Mesenchymal stem cell (in vitro differentiated cells and primary cell): Measurements from ENCODE around the gene NEGR1.

ENCODE experiments used
- DNase-seq: peaks from one replicate; pipeline ENCODE4 v3.0.0-alpha.2; 2013
- H2AFZ ChIP-seq: one replicate; pipeline ENCODE4 v1.6.1; 2013; ENCODE audit warnings: low read depth, mild to moderate bottlenecking, control low read depth, inconsistent platforms, low read length, moderate library complexity
- H2AK5ac ChIP-seq: 2 replicates; pipeline ENCODE4 v1.6.1; 2013; ENCODE audit warnings: low read length, moderate library complexity, mild to moderate bottlenecking, inconsistent platforms; ENCODE audit not compliant: severe bottlenecking
- H2BK120ac ChIP-seq: one replicate; pipeline ENCODE4 v1.6.1; 2013; ENCODE audit warnings: low read depth, mild to moderate bottlenecking, inconsistent platforms, low read length, moderate library complexity
- H2BK12ac ChIP-seq, 2 experiments: one replicate each; pipeline ENCODE4 v1.6.1; 2013; ENCODE audit warnings: inconsistent platforms in 2 of 2, low read length in 2 of 2, mild to moderate bottlenecking in 2 of 2, moderate library complexity in 2 of 2, control low read depth in 1 of 2
- H2BK15ac ChIP-seq: one replicate; pipeline ENCODE4 v1.6.1; 2013; ENCODE audit warnings: mild to moderate bottlenecking, low read depth, inconsistent platforms; ENCODE audit not compliant: poor library complexity, severe bottlenecking
- H2BK5ac ChIP-seq: 2 replicates; pipeline ENCODE4 v1.6.1; 2013; ENCODE audit warnings: low read depth, mild to moderate bottlenecking, low read length, control low read depth, inconsistent platforms; ENCODE audit not compliant: poor library complexity, severe bottlenecking
- H3K14ac ChIP-seq, 2 experiments: one replicate each; pipeline ENCODE4 v1.6.1; 2013; ENCODE audit warnings: inconsistent platforms in 2 of 2, low read length in 2 of 2, control low read depth in 1 of 2, mild to moderate bottlenecking in 1 of 2, moderate library complexity in 1 of 2
- H3K18ac ChIP-seq, 2 experiments: one replicate each; pipeline ENCODE4 v1.6.1; 2013; ENCODE audit warnings: inconsistent platforms in 2 of 2, low read length in 2 of 2, control low read depth in 1 of 2, low read depth in 1 of 2, mild to moderate bottlenecking in 1 of 2
- H3K23ac ChIP-seq, 2 experiments: one replicate each; pipeline ENCODE4 v1.6.1; 2013; ENCODE audit warnings: inconsistent platforms in 2 of 2, low read length in 2 of 2, mild to moderate bottlenecking in 2 of 2, moderate library complexity in 2 of 2, control low read depth in 1 of 2
- H3K27ac ChIP-seq: 2 replicates; pipeline ENCODE4 v1.5.1; 2013; ENCODE audit warnings: mild to moderate bottlenecking, moderate library complexity, low read length, control low read depth, inconsistent platforms; ENCODE audit not compliant: poor library complexity, severe bottlenecking
- H3K27me3 ChIP-seq, 2 experiments: 2 replicates each; pipeline versions ENCODE4 v1.6.1 to v1.7.0; 2013; ENCODE audit warnings: low read length in 2 of 2, mild to moderate bottlenecking in 2 of 2, moderate library complexity in 2 of 2, control low read depth in 1 of 2, inconsistent platforms in 1 of 2; ENCODE audit not compliant: control insufficient read depth in 1 of 2, insufficient read depth in 1 of 2
- H3K36me3 ChIP-seq, 2 experiments: 2 replicates each; pipeline versions ENCODE4 v1.6.1 to v1.7.0; 2013; ENCODE audit warnings: low read length in 2 of 2, control low read depth in 1 of 2, inconsistent platforms in 1 of 2, low read depth in 1 of 2, mild to moderate bottlenecking in 1 of 2; ENCODE audit not compliant: insufficient read depth in 2 of 2, control insufficient read depth in 1 of 2
- H3K4ac ChIP-seq, 2 experiments: one replicate each; pipeline ENCODE4 v1.6.1; 2013; ENCODE audit warnings: inconsistent platforms in 2 of 2, low read length in 2 of 2, mild to moderate bottlenecking in 2 of 2, moderate library complexity in 2 of 2, control low read depth in 1 of 2, low read depth in 1 of 2
- H3K4me1 ChIP-seq: 2 replicates; pipeline ENCODE4 v1.6.1; 2013; ENCODE audit warnings: low read depth, low read length, control low read depth; ENCODE audit not compliant: control insufficient read depth, insufficient read depth
- H3K4me2 ChIP-seq: 2 replicates; pipeline ENCODE4 v1.6.1; 2013; ENCODE audit warnings: low read length, mild to moderate bottlenecking, inconsistent platforms; ENCODE audit not compliant: poor library complexity, severe bottlenecking
- H3K4me3 ChIP-seq, 2 experiments: 2 replicates each; pipeline versions ENCODE4 v1.5.1 to v1.7.0; 2013; ENCODE audit warnings: low read length in 2 of 2, mild to moderate bottlenecking in 2 of 2, control low read depth in 1 of 2, low read depth in 1 of 2; ENCODE audit not compliant: insufficient read depth in 1 of 2
- H3K79me1 ChIP-seq: replicated peaks from 2 replicates; pipeline ENCODE4 v1.6.1; 2013; ENCODE audit warnings: mild to moderate bottlenecking, control low read depth, low read length, inconsistent platforms; ENCODE audit not compliant: poor library complexity, severe bottlenecking
- H3K9ac ChIP-seq: 2 replicates; pipeline ENCODE4 v1.7.0; 2013; ENCODE audit warnings: mild to moderate bottlenecking, low read length, moderate library complexity
- H3K9me3 ChIP-seq: 2 replicates; pipeline ENCODE4 v1.7.0; 2013; ENCODE audit warnings: mild to moderate bottlenecking, low read length; ENCODE audit not compliant: control insufficient read depth
- H4K8ac ChIP-seq: one replicate; pipeline ENCODE4 v1.6.1; 2013; ENCODE audit warnings: inconsistent platforms, mild to moderate bottlenecking, low read length, moderate library complexity
- H4K91ac ChIP-seq: one replicate; pipeline ENCODE4 v1.6.1; 2013; ENCODE audit warnings: mild to moderate bottlenecking, low read length, inconsistent platforms
- WGBS: methylation state at CpG from one replicate; pipeline ENCODE4 v1.1.7; 2013; ENCODE audit warnings: mixed read lengths; 5-methylcytosine and 5-hydroxymethylcytosine counted together

The NEGR1 gene

GRCh38 chr1:71693581-71693980, 588.8 kb downstream of the NEGR1 start:
- H3K14ac ChIP-seq = no peak overlapping the region
- H2BK5ac ChIP-seq = no peak overlapping the region
- H3K27ac ChIP-seq = no peak overlapping the region
- H3K79me1 ChIP-seq = peaks cover 2% of the 10 kb centered on the region
- no peak overlapping the region for H3K4me2 ChIP-seq
- no peak overlapping the region for H3K18ac ChIP-seq
- H4K91ac ChIP-seq = no peak overlapping the region
- H3K4ac ChIP-seq = no peak overlapping the region
- H2BK120ac ChIP-seq = no peak overlapping the region
- H4K8ac ChIP-seq = no peak overlapping the region
- no peak overlapping the region for H3K9ac ChIP-seq
- H2BK12ac ChIP-seq = no peak overlapping the region
- H3K9me3 ChIP-seq = no peaks in the 10 kb centered on the region
- H3K27me3 ChIP-seq = no peaks in the 10 kb centered on the region
- H3K36me3 ChIP-seq = no peaks in the 10 kb centered on the region
- H2AK5ac ChIP-seq = no peak overlapping the region
- H3K4me1 ChIP-seq = no peaks in the 10 kb centered on the region
- no peak overlapping the region for H3K4me3 ChIP-seq
- H2AFZ ChIP-seq = no peak overlapping the region
- no peak overlapping the region for H2BK15ac ChIP-seq
- H3K23ac ChIP-seq = no peak overlapping the region
- DNase-seq = no peak

- H3K18ac ChIP-seq = no peak overlapping the region
- no peak overlapping the region for H2BK120ac ChIP-seq
- H2BK5ac ChIP-seq = no peak overlapping the region
- H3K9ac ChIP-seq = no peak overlapping the region
- no peak for DNase-seq
- H3K23ac ChIP-seq = no peak overlapping the region
- H3K14ac ChIP-seq = no peak overlapping the region
- H3K27me3 ChIP-seq = no peaks in the 10 kb centered on the region
- no peak overlapping the region for H3K4me3 ChIP-seq
- H3K4me1 ChIP-seq = no peaks in the 10 kb centered on the region
- no peak overlapping the region for H4K91ac ChIP-seq
- H3K4ac ChIP-seq = no peak overlapping the region
- no peak overlapping the region for H2BK12ac ChIP-seq
- no peaks in the 10 kb centered on the region for H3K9me3 ChIP-seq
- no peak overlapping the region for H2AK5ac ChIP-seq
- H3K27ac ChIP-seq = no peak overlapping the region
- H4K8ac ChIP-seq = no peak overlapping the region
- peaks cover 2% of the 10 kb centered on the region for H3K79me1 ChIP-seq
- no peak overlapping the region for H2BK15ac ChIP-seq
- H2AFZ ChIP-seq = no peak overlapping the region
- WGBS = no CpG with 5 or more reads among the region's 2 CpGs
- H3K4me2 ChIP-seq = no peak overlapping the region
- H3K36me3 ChIP-seq = no peaks in the 10 kb centered on the region
Observed at GRCh38 chr1:71689635-71690034, 592.7 kb downstream of the NEGR1 start.

DNA sequence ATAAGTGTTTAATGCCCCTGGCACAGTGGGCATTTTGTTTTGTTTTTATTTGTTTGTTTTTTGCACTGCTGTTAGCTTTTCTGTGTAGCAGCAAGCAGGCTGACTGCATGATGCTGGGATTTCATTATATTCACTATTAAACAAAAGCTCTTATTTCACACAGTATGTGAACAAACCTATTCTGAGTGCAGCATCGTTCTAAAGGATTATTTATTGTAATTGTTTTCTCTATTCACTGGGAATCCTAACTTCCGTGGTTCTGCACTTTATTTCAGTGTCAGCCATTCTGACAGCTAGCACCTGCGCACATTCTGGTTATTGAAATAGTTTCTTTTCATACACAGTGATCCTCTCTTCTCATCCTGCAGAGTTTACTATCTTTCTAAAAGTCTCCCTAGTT, 595.0 kb downstream of the NEGR1 start:
- Histone ChIP-seq H2BK120ac (no peak overlapping the region), H3K23ac (no peak overlapping the region), H2BK5ac (no peak overlapping the region), H3K27ac (no peak overlapping the region), H3K4ac (no peak overlapping the region), H3K4me1 (no peaks in the 10 kb centered on the region), H3K27me3 (no peaks in the 10 kb centered on the region), H4K91ac (no peak overlapping the region), H3K9ac (no peak overlapping the region), H3K18ac (no peak overlapping the region), H3K36me3 (no peaks in the 10 kb centered on the region), H4K8ac (no peak overlapping the region), H2BK15ac (no peak overlapping the region), H3K4me2 (no peak overlapping the region), H3K9me3 (no peaks in the 10 kb centered on the region), H2AK5ac (no peak overlapping the region), H2AFZ (no peak overlapping the region), H2BK12ac (no peak overlapping the region), H3K14ac (no peak overlapping the region), H3K4me3 (no peak overlapping the region), H3K79me1 (peaks cover 2% of the 10 kb centered on the region)
- no peak for DNase-seq
- WGBS = 84% methylated on average over 2 of the region's 3 CpGs

DNA sequence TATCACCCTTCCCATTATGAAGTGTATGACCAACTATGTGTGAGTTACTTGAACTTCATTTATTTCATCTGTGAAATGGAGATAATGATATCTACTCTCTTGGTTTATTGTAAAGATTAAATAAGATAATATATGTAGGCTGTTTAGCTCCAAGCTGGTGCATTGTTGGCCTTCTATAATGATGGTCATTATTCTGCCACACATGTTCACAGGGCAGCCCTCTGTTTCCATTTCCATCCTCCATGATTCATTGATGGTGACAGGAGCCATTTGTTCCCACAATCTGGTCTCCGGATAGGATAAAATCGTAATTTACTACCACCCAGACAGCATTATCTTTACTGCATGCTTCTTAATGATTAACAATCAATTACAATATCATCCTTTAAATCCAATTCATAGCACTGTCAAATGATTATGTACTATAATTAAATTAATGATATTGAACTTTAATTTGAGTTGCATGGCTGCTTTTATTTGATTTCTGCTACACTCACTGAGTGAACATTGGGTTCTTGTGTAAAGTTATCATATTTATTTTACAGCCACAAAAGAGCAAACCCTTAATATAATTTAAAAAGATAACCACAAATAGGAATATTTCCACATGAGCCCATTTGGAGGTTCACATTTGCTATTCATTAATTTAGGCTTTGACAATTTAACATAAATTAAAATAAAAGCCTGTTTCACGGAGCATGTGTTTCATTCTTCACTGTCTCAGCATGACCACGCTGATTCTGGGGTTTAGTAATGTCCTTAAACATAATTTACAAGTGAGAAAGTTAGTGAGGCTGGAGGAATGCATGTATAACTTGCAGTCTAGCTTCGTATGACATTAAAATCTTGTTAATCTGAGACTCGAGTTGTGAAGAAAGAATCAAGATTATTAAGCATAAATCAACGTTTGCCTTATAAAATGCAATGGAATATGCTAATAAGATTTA, 605.1 kb downstream of the NEGR1 start:
- no peak overlapping the region for H3K4me3 ChIP-seq
- H3K18ac ChIP-seq = no peak overlapping the region
- no peaks in the 10 kb centered on the region for H3K9me3 ChIP-seq
- no peak overlapping the region for H3K27ac ChIP-seq
- no peak overlapping the region for H3K9ac ChIP-seq
- no peak overlapping the region for H4K91ac ChIP-seq
- H3K79me1 ChIP-seq = peaks cover 1% of the 10 kb centered on the region
- DNase-seq = no peak
- H2BK12ac ChIP-seq = no peak overlapping the region
- no peaks in the 10 kb centered on the region for H3K36me3 ChIP-seq
- H3K4ac ChIP-seq = no peak overlapping the region
- no peaks in the 10 kb centered on the region for H3K4me1 ChIP-seq
- H3K27me3 ChIP-seq = no peaks in the 10 kb centered on the region
- H2AFZ ChIP-seq = no peak overlapping the region
- H2BK5ac ChIP-seq = no peak overlapping the region
- no peak overlapping the region for H3K23ac ChIP-seq
- H2AK5ac ChIP-seq = no peak overlapping the region
- 74% methylated on average over 6 of the region's 7 CpGs for WGBS
- no peak overlapping the region for H2BK120ac ChIP-seq
- no peak overlapping the region for H4K8ac ChIP-seq
- no peak overlapping the region for H3K14ac ChIP-seq
- H3K4me2 ChIP-seq = no peak overlapping the region
- H2BK15ac ChIP-seq = no peak overlapping the region
